Trophoblast cell (in vitro differentiated cells and primary cell): ENCODE data around the gene PANK3.

Source experiments
- DNase-seq, 2 donors: peaks; one replicate each; pipeline ENCODE4 v3.0.0-alpha.2; 2016
- H2AFZ ChIP-seq: 2 replicates; pipeline ENCODE4 v1.6.1; 2013; ENCODE audit warnings: low read length, moderate library complexity, mild to moderate bottlenecking; ENCODE audit not compliant: insufficient read depth, poor library complexity
- H2AK5ac ChIP-seq: 2 replicates; pipeline ENCODE4 v1.6.1; 2013; ENCODE audit warnings: mild to moderate bottlenecking, low read length
- H2BK120ac ChIP-seq: 2 replicates; pipeline ENCODE4 v1.6.1; 2013; ENCODE audit warnings: low read length, mild to moderate bottlenecking, moderate library complexity; ENCODE audit not compliant: insufficient read depth, poor library complexity
- H2BK12ac ChIP-seq: 2 replicates; pipeline ENCODE4 v1.6.1; 2013; ENCODE audit warnings: mild to moderate bottlenecking, low read length, moderate library complexity
- H2BK5ac ChIP-seq: 2 replicates; pipeline ENCODE4 v1.6.1; 2013; ENCODE audit warnings: low read length, low read depth, moderate library complexity, mild to moderate bottlenecking; ENCODE audit not compliant: poor library complexity
- H3K14ac ChIP-seq: 2 replicates; pipeline ENCODE4 v1.6.1; 2013; ENCODE audit warnings: mild to moderate bottlenecking, low read length
- H3K18ac ChIP-seq: 2 replicates; pipeline ENCODE4 v1.6.1; 2013; ENCODE audit warnings: mild to moderate bottlenecking, low read length
- H3K23ac ChIP-seq: 2 replicates; pipeline ENCODE4 v1.6.1; 2013; ENCODE audit warnings: low read length
- H3K27ac ChIP-seq: 2 replicates; pipeline ENCODE4 v1.5.1; 2013; ENCODE audit warnings: low read depth, mild to moderate bottlenecking, inconsistent platforms, low read length, moderate library complexity
- H3K27me3 ChIP-seq: 2 replicates; pipeline ENCODE4 v1.6.1; 2013; ENCODE audit warnings: inconsistent platforms, mild to moderate bottlenecking, low read length, moderate library complexity; ENCODE audit not compliant: insufficient read depth
- H3K36me3 ChIP-seq, 2 experiments: 1 replicate in 1 of 2; 2 replicates in 1 of 2; pipeline ENCODE4 v1.6.1; 2013; ENCODE audit warnings: low read length in 2 of 2, mild to moderate bottlenecking in 2 of 2, moderate library complexity in 1 of 2; ENCODE audit not compliant: insufficient read depth in 2 of 2, control insufficient read depth in 1 of 2
- H3K4ac ChIP-seq: 2 replicates; pipeline ENCODE4 v1.6.1; 2013; ENCODE audit warnings: low read depth, mild to moderate bottlenecking, low read length, moderate library complexity
- H3K4me1 ChIP-seq, 2 experiments: 1 replicate in 1 of 2; 2 replicates in 1 of 2; pipeline ENCODE4 v1.6.1; 2013; ENCODE audit warnings: low read length in 2 of 2, mild to moderate bottlenecking in 2 of 2, moderate library complexity in 1 of 2; ENCODE audit not compliant: insufficient read depth in 2 of 2, control insufficient read depth in 1 of 2
- H3K4me2 ChIP-seq: 2 replicates; pipeline ENCODE4 v1.6.1; 2013; ENCODE audit warnings: inconsistent platforms, mild to moderate bottlenecking, low read length, moderate library complexity
- H3K4me3 ChIP-seq: 2 replicates; pipeline ENCODE4 v1.5.1; 2013; ENCODE audit warnings: mild to moderate bottlenecking, low read depth, low read length, inconsistent platforms
- H3K79me1 ChIP-seq: one replicate; pipeline ENCODE4 v1.6.1; 2013; ENCODE audit warnings: low read length
- H3K79me2 ChIP-seq: 2 replicates; pipeline ENCODE4 v1.6.1; 2013; ENCODE audit warnings: low read length, mild to moderate bottlenecking; ENCODE audit not compliant: control insufficient read depth, insufficient read depth, poor library complexity
- H3K9ac ChIP-seq: 2 replicates; pipeline ENCODE4 v1.6.1; 2013; ENCODE audit warnings: mild to moderate bottlenecking, low read length
- H3K9me3 ChIP-seq: 2 replicates; pipeline ENCODE4 v1.6.1; 2013; ENCODE audit warnings: low read depth, mild to moderate bottlenecking, control low read depth, inconsistent platforms, low read length; ENCODE audit not compliant: insufficient read depth
- H4K12ac ChIP-seq: 2 replicates; pipeline ENCODE4 v1.6.1; 2013; ENCODE audit warnings: low read depth, mild to moderate bottlenecking, low read length, moderate library complexity
- H4K8ac ChIP-seq: 2 replicates; pipeline ENCODE4 v1.6.1; 2013; ENCODE audit warnings: low read depth, mild to moderate bottlenecking, low read length, moderate library complexity
- H4K91ac ChIP-seq: one replicate; pipeline ENCODE4 v1.6.1; 2013; ENCODE audit warnings: low read depth, mild to moderate bottlenecking, low read length, moderate library complexity
- WGBS: extraction: QIAGEN DNeasy Blood & Tissue Kit; methylation state at CpG from one replicate; pipeline ENCODE4 v1.1.7; 2013; ENCODE audit warnings: missing lambda C conversion rate; ENCODE audit not compliant: insufficient read length, insufficient coverage; ENCODE audit errors: extremely low coverage; 5-methylcytosine and 5-hydroxymethylcytosine counted together

PANK3 gene

GRCh38 chr5:168590666-168591065, 11.5 kb upstream of the PANK3 start:
- no peak overlapping the region for H2BK5ac ChIP-seq
- no peaks in the 10 kb centered on the region for H3K79me1 ChIP-seq
- no peak overlapping the region for H2BK12ac ChIP-seq
- H3K27me3 ChIP-seq, result no peaks in the 10 kb centered on the region
- no peak overlapping the region for H3K4me3 ChIP-seq
- no peak overlapping the region for H2AFZ ChIP-seq
- DNase-seq, result no peak
- no peaks in the 10 kb centered on the region for H3K79me2 ChIP-seq
- no peak overlapping the region for H3K4me2 ChIP-seq
- H2BK120ac ChIP-seq, result no peak overlapping the region
- no CpG with 5 or more reads among the region's 3 CpGs for WGBS
- H4K91ac ChIP-seq, result no peak overlapping the region
- H3K23ac ChIP-seq, result no peak overlapping the region
- no peaks in the 10 kb centered on the region for H3K4me1 ChIP-seq
- H4K8ac ChIP-seq, result no peak overlapping the region
- no peak overlapping the region for H4K12ac ChIP-seq
- no peaks in the 10 kb centered on the region for H3K9me3 ChIP-seq
- H3K4ac ChIP-seq, result no peak overlapping the region
- H3K18ac ChIP-seq, result no peak overlapping the region
- no peak overlapping the region for H3K27ac ChIP-seq
- no peaks in the 10 kb centered on the region for H3K36me3 ChIP-seq
- H2AK5ac ChIP-seq, result no peak overlapping the region
- H3K14ac ChIP-seq, result no peak overlapping the region
- no peak overlapping the region for H3K9ac ChIP-seq

- H3K36me3 ChIP-seq, result no peaks in the 10 kb centered on the region
- H2AK5ac ChIP-seq, result no peak overlapping the region
- no peak overlapping the region for H4K91ac ChIP-seq
- no peak overlapping the region for H4K12ac ChIP-seq
- no peak overlapping the region for H3K4me2 ChIP-seq
- no peak overlapping the region for H3K4me3 ChIP-seq
- no peak overlapping the region for H3K4ac ChIP-seq
- DNase-seq, result no peak
- no peak overlapping the region for H3K27ac ChIP-seq
- H2AFZ ChIP-seq, result no peak overlapping the region
- no peak overlapping the region for H2BK12ac ChIP-seq
- no peak overlapping the region for H3K14ac ChIP-seq
- no peaks in the 10 kb centered on the region for H3K27me3 ChIP-seq
- no peak overlapping the region for H3K9ac ChIP-seq
- no peak overlapping the region for H2BK120ac ChIP-seq
- H3K4me1 ChIP-seq, result no peaks in the 10 kb centered on the region
- no peaks in the 10 kb centered on the region for H3K79me1 ChIP-seq
- no peak overlapping the region for H3K18ac ChIP-seq
- H3K79me2 ChIP-seq, result no peaks in the 10 kb centered on the region
- no peaks in the 10 kb centered on the region for H3K9me3 ChIP-seq
- H3K23ac ChIP-seq, result no peak overlapping the region
- no CpG with 5 or more reads among the region's 5 CpGs for WGBS
- H4K8ac ChIP-seq, result no peak overlapping the region
- no peak overlapping the region for H2BK5ac ChIP-seq
These were observed 8.8 kb upstream of the PANK3 start for GRCh38 chr5:168587987-168588386.

- no peak overlapping the region for H3K27ac ChIP-seq
- H2AFZ ChIP-seq, result no peak overlapping the region
- no peak overlapping the region for H3K9ac ChIP-seq
- H3K4me2 ChIP-seq, result no peak overlapping the region
- no CpG with 5 or more reads among the region's 5 CpGs for whole genome bisulfite sequencing
- H2BK12ac ChIP-seq, result no peak overlapping the region
- no peak for DNase-seq
- no peak overlapping the region for H3K14ac ChIP-seq
- no peak overlapping the region for H3K4me3 ChIP-seq
- no peak overlapping the region for H4K12ac ChIP-seq
- H2BK120ac ChIP-seq, result no peak overlapping the region
- H3K79me2 ChIP-seq, result no peaks in the 10 kb centered on the region
- no peaks in the 10 kb centered on the region for H3K9me3 ChIP-seq
- no peak overlapping the region for H3K18ac ChIP-seq
- H3K79me1 ChIP-seq, result peaks cover under 1% of the 10 kb centered on the region
- H2BK5ac ChIP-seq, result no peak overlapping the region
- H3K27me3 ChIP-seq, result no peaks in the 10 kb centered on the region
- H3K36me3 ChIP-seq, result no peaks in the 10 kb centered on the region
- H3K23ac ChIP-seq, result no peak overlapping the region
- H3K4ac ChIP-seq, result no peak overlapping the region
- no peak overlapping the region for H4K91ac ChIP-seq
- H2AK5ac ChIP-seq, result no peak overlapping the region
- H4K8ac ChIP-seq, result no peak overlapping the region
- H3K4me1 ChIP-seq, result peaks cover 1 to 2% of the 10 kb centered on the region in 2 experiments
These were observed 6.1 kb upstream of the PANK3 start for GRCh38 chr5:168585119-168585856.

GRCh38 chr5:168583742-168584482, 4.7 kb upstream of the PANK3 start:
- Histone ChIP-seq H2AFZ (no peak overlapping the region), H3K4me1 (peaks cover 4% of the 10 kb centered on the region in 2 experiments), H3K4me2 (no peak overlapping the region), H3K27ac (no peak overlapping the region), H4K12ac (no peak overlapping the region), H2BK5ac (no peak overlapping the region), H2AK5ac (no peak overlapping the region), H3K27me3 (no peaks in the 10 kb centered on the region), H3K4ac (no peak overlapping the region), H3K14ac (no peak overlapping the region), H2BK12ac (no peak overlapping the region), H3K79me2 (peaks cover 2% of the 10 kb centered on the region), H3K79me1 (peaks cover 11% of the 10 kb centered on the region), H3K18ac (no peak overlapping the region), H3K4me3 (no peak overlapping the region), H4K8ac (no peak overlapping the region), H2BK120ac (no peak overlapping the region), H3K36me3 (no peaks in the 10 kb centered on the region), H4K91ac (no peak overlapping the region), H3K9ac (no peak overlapping the region), H3K23ac (no peak overlapping the region), H3K9me3 (no peaks in the 10 kb centered on the region)
- WGBS, result no CpG with 5 or more reads among the region's 2 CpGs
- DNase-seq, result no peak
